Measurements from ENCODE around the gene PCDHGB1.
"Not testable (repeated sequence)": the region's sequence is repeated elsewhere in the genome, so short reads cannot be mapped to it uniquely, and the experiment has no call there.

The PCDHGB1 gene

GRCh38 chr5:141384471-141385267 is 34.8 kb downstream of the PCDHGB1 start:
- no peak for DNase-seq

DNA sequence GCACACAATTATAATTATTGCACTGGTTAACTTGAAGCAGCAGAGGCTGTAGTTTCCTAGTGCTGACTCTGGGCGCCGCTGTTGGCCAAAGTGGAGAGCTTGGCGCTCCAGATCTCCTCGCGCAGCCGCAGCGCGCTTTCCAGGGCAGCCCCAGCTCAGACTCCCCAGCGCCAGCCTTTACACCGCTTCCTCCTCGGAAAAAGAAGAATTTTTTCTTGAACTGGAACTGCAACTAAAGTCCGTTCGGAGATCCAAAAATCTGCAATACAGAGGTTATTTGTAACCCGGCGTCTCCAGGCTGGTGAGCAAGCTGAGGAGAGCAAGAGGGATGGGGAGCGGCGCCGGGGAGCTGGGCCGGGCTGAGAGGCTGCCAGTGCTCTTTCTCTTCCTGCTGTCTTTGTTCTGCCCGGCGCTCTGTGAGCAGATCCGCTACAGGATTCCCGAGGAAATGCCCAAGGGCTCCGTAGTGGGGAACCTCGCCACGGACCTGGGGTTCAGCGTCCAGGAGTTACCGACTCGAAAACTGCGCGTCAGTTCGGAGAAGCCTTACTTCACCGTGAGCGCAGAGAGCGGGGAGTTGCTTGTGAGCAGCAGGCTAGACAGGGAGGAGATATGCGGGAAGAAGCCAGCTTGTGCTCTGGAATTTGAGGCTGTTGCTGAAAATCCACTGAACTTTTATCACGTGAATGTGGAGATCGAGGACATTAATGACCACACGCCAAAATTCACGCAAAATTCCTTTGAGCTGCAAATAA is 37.8 kb downstream of the PCDHGB1 start, which contains the start of gene PCDHGB4:
PCDHGB4 (plus strand) TSS at position 142 of the 755 bp plus-strand sequence; CDS start at position 329, 187 bp downstream.
- DNase-seq: not testable (repeated sequence)

DNA sequence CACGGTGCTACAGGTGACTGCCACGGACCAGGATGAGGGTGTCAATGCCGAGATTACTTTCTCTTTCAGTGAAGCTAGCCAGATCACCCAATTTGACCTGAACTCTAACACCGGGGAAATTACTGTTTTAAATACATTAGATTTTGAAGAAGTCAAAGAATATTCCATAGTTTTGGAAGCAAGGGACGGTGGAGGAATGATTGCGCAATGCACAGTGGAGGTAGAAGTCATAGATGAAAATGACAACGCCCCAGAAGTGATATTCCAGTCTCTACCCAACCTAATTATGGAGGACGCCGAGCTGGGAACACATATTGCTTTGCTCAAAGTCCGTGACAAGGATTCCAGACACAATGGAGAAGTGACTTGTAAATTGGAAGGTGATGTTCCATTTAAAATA is 38.8 kb downstream of the PCDHGB1 start:
- DNase-seq: no peak

- no peak for DNase-seq
Observed at GRCh38 chr5:141389153-141390042, 39.5 kb downstream of the PCDHGB1 start.

GRCh38 chr5:141392429-141393198 is 42.7 kb downstream of the PCDHGB1 start, which contains the start of gene PCDHGA8:
PCDHGA8 (plus strand) TSS chr5:141392633; CDS start chr5:141392814, 181 bp downstream.
- DNase-seq: no peak

- no peak for DNase-seq
Observed at GRCh38 chr5:141393267-141393666, 43.4 kb downstream of the PCDHGB1 start.

DNA sequence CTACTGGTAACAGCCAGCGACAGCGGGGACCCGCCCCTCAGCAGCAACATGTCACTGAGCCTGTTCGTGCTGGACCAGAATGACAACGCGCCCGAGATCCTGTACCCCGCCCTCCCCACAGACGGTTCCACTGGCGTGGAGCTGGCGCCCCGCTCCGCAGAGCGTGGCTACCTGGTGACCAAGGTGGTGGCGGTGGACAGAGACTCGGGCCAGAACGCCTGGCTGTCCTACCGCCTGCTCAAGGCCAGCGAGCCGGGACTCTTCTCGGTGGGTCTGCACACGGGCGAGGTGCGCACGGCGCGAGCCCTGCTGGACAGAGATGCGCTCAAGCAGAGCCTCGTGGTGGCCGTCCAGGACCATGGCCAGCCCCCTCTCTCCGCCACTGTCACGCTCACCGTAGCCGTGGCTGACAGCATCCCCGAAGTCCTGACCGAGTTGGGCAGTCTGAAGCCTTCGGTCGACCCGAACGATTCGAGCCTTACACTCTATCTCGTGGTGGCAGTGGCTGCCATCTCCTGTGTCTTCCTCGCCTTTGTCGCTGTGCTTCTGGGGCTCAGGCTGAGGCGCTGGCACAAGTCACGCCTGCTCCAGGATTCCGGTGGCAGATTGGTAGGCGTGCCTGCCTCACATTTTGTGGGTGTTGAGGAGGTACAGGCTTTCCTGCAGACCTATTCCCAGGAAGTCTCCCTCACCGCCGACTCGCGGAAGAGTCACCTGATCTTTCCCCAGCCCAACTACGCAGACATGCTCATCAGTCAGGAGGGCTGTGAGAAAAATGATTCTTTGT is 44.7 kb downstream of the PCDHGB1 start:
- not testable (repeated sequence) for DNase-seq

- DNase-seq: not testable (repeated sequence)
Observed at GRCh38 chr5:141397756-141398551, 48.1 kb downstream of the PCDHGB1 start, which contains the start of gene PCDHGB5. PCDHGB5 (plus strand) TSS chr5:141397947; CDS start chr5:141398128, 181 bp downstream.

DNA sequence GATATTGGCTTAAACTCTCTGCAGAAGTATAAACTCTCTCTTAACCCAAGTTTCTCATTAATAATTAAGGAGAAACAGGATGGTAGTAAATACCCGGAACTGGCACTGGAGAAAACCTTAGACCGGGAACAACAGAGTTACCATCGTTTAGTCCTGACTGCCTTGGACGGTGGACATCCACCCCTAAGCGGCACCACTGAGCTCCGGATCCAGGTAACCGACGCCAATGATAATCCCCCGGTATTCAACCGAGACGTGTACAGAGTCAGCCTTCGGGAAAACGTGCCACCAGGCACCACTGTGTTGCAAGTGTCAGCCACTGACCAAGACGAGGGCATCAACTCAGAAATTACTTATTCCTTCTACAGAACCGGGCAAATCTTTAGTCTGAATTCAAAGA is 48.7 kb downstream of the PCDHGB1 start:
- no peak for DNase-seq

- no peak for DNase-seq
Observed at GRCh38 chr5:141399555-141400258, 49.8 kb downstream of the PCDHGB1 start.

Measured in NCI-H510A (cell line).